H9 (cell line): ENCODE measurements around the gene IZUMO4. TPM values are rescaled to one million over a fixed set of nuclear protein-coding genes. Genes with fewer than 3 reads are reported as not detected.

Experiments used
- DNase-seq: peaks from one replicate; pipeline ENCODE4 v3.0.0-alpha.2; 2017
- H2AFZ ChIP-seq: one replicate; pipeline ENCODE4 v1.6.1; 2013; ENCODE audit warnings: mild to moderate bottlenecking, low read length, control low read depth, moderate library complexity
- H2AK5ac ChIP-seq: 2 replicates; pipeline ENCODE4 v1.6.1; 2013; ENCODE audit warnings: low read length, control low read depth, mixed read lengths; ENCODE audit not compliant: insufficient read length
- H2BK120ac ChIP-seq: one replicate; pipeline ENCODE4 v1.6.1; 2013; ENCODE audit warnings: low read depth, mild to moderate bottlenecking, low read length, control low read depth, inconsistent platforms; ENCODE audit not compliant: poor library complexity, severe bottlenecking
- H2BK12ac ChIP-seq: 2 replicates; pipeline ENCODE4 v1.6.1; 2013; ENCODE audit warnings: low read length, control low read depth, mixed read lengths, low read depth; ENCODE audit not compliant: insufficient read length
- H2BK15ac ChIP-seq: 2 replicates; pipeline ENCODE4 v1.6.1; 2013; ENCODE audit warnings: low read depth, low read length, control low read depth
- H2BK20ac ChIP-seq: one replicate; pipeline ENCODE4 v1.6.1; 2013; ENCODE audit warnings: low read depth, mild to moderate bottlenecking, low read length, control low read depth, inconsistent platforms; ENCODE audit not compliant: poor library complexity, severe bottlenecking
- H2BK5ac ChIP-seq: 2 replicates; pipeline ENCODE4 v1.6.1; 2013; ENCODE audit warnings: low read length, control low read depth, mixed read lengths; ENCODE audit not compliant: insufficient read length
- H3K14ac ChIP-seq: 2 replicates; pipeline ENCODE4 v1.6.1; 2013; ENCODE audit warnings: low read length, control low read depth; ENCODE audit not compliant: insufficient read depth
- H3K18ac ChIP-seq: 2 replicates; pipeline ENCODE4 v1.6.1; 2013; ENCODE audit warnings: low read depth, mild to moderate bottlenecking, mixed read lengths, low read length, control low read depth; ENCODE audit not compliant: insufficient read length
- H3K23ac ChIP-seq: 2 replicates; pipeline ENCODE4 v1.6.1; 2013; ENCODE audit warnings: low read length, control low read depth, mixed read lengths, low read depth; ENCODE audit not compliant: insufficient read length
- H3K23me2 ChIP-seq: 2 replicates; pipeline ENCODE4 v1.6.1; 2013; ENCODE audit warnings: low read depth, mild to moderate bottlenecking, mixed read lengths, low read length, control low read depth; ENCODE audit not compliant: insufficient read length, poor library complexity, severe bottlenecking
- H3K27ac ChIP-seq: 2 replicates; pipeline ENCODE4 v1.5.1; 2013; ENCODE audit warnings: low read length, control low read depth, mixed read lengths, low read depth; ENCODE audit not compliant: insufficient read length
- H3K27me3 ChIP-seq: 2 replicates; pipeline ENCODE4 v1.6.1; 2013; ENCODE audit warnings: low read length, control low read depth, inconsistent platforms; ENCODE audit not compliant: insufficient read depth
- H3K4ac ChIP-seq: 2 replicates; pipeline ENCODE4 v1.6.1; 2013; ENCODE audit warnings: low read depth, mild to moderate bottlenecking, control low read depth, inconsistent platforms, low read length, moderate library complexity
- H3K4me1 ChIP-seq: 2 replicates; pipeline ENCODE4 v1.6.1; 2013; ENCODE audit warnings: low read length, control low read depth, inconsistent platforms; ENCODE audit not compliant: insufficient read depth
- H3K4me2 ChIP-seq: 2 replicates; pipeline ENCODE4 v1.6.1; 2013; ENCODE audit warnings: low read length, control low read depth, mixed read lengths; ENCODE audit not compliant: insufficient read length, insufficient read depth
- H3K56ac ChIP-seq: 2 replicates; pipeline ENCODE4 v1.6.1; 2013; ENCODE audit warnings: low read depth, mild to moderate bottlenecking, mixed read lengths, low read length, control low read depth; ENCODE audit not compliant: insufficient read length
- H3K79me1 ChIP-seq: 2 replicates; pipeline ENCODE4 v1.6.1; 2013; ENCODE audit warnings: low read depth, mild to moderate bottlenecking, moderate library complexity, low read length, control low read depth, inconsistent platforms; ENCODE audit not compliant: insufficient read depth, poor library complexity, severe bottlenecking
- H3K79me2 ChIP-seq: 2 replicates; pipeline ENCODE4 v1.6.1; 2013; ENCODE audit warnings: low read length, control low read depth, inconsistent platforms; ENCODE audit not compliant: insufficient read depth
- H3K9ac ChIP-seq: 2 replicates; pipeline ENCODE4 v1.6.1; 2013; ENCODE audit warnings: low read length, control low read depth, mixed read lengths; ENCODE audit not compliant: insufficient read length; ENCODE audit errors: extremely low read depth
- H3K9me3 ChIP-seq: one replicate; pipeline ENCODE4 v1.6.1; 2013; ENCODE audit warnings: low read depth, low read length, inconsistent platforms; ENCODE audit not compliant: control insufficient read depth
- H3T11ph ChIP-seq: one replicate; pipeline ENCODE4 v1.6.1; 2013; ENCODE audit warnings: mild to moderate bottlenecking, low read length, control low read depth, inconsistent platforms
- H4K20me1 ChIP-seq: one replicate; pipeline ENCODE4 v1.6.1; 2013; ENCODE audit not compliant: control insufficient read depth, insufficient read length, insufficient read depth
- H4K5ac ChIP-seq: 2 replicates; pipeline ENCODE4 v1.6.1; 2013; ENCODE audit warnings: low read depth, mild to moderate bottlenecking, mixed read lengths, low read length, control low read depth; ENCODE audit not compliant: insufficient read length
- H4K8ac ChIP-seq: replicated peaks from 2 replicates; pipeline ENCODE4 v1.6.1; 2013; ENCODE audit warnings: low read length, control low read depth, mixed read lengths, low read depth; ENCODE audit not compliant: insufficient read length
- H4K91ac ChIP-seq: 2 replicates; pipeline ENCODE4 v1.6.1; 2013; ENCODE audit warnings: low read depth, mild to moderate bottlenecking, moderate library complexity, mixed read lengths, low read length, control low read depth; ENCODE audit not compliant: insufficient read length
- H3K27ac Mint-ChIP-seq, 3 experiments: 2 replicates in 2 of 3; 3 replicates in 1 of 3; pipeline ENCODE4 v1.8.0; 2020 to 2021; ENCODE audit warnings: mixed read lengths in 3 of 3, mild to moderate bottlenecking in 1 of 3, moderate library complexity in 1 of 3
- H3K27me3 Mint-ChIP-seq: 2 replicates; pipeline ENCODE4 v1.8.0; 2021; ENCODE audit warnings: low read depth, mild to moderate bottlenecking, moderate library complexity, mixed read lengths
- H3K36me3 Mint-ChIP-seq, 3 experiments: 2 replicates in 2 of 3; 3 replicates in 1 of 3; pipeline ENCODE4 v1.8.0; 2020 to 2021; ENCODE audit warnings: low read depth in 3 of 3, mixed read lengths in 3 of 3; ENCODE audit not compliant: insufficient read depth in 1 of 3
- H3K4me1 Mint-ChIP-seq, 2 experiments: 2 replicates each; pipeline ENCODE4 v1.8.0; 2020; ENCODE audit warnings: mixed read lengths in 2 of 2
- H3K4me3 Mint-ChIP-seq, 2 experiments: 2 replicates in 1 of 2; 3 replicates in 1 of 2; pipeline ENCODE4 v1.8.0; 2020 to 2021; ENCODE audit warnings: mild to moderate bottlenecking in 2 of 2, mixed read lengths in 2 of 2, moderate library complexity in 1 of 2
- H3K9me3 Mint-ChIP-seq, 2 experiments: 2 replicates in 1 of 2; 3 replicates in 1 of 2; pipeline ENCODE4 v1.8.0; 2020; ENCODE audit warnings: mild to moderate bottlenecking in 2 of 2, mixed read lengths in 2 of 2, moderate library complexity in 1 of 2
- WGBS: extraction: QIAGEN DNeasy Blood & Tissue Kit; methylation state at CpG from one replicate; pipeline ENCODE4 v1.1.7; 2013; ENCODE audit warnings: missing lambda C conversion rate, low lambda C conversion rate, mixed read lengths; ENCODE audit not compliant: insufficient read length; ENCODE audit errors: extremely low coverage; 5-methylcytosine and 5-hydroxymethylcytosine counted together
- total RNA-seq: library from RNA; stranded (reverse); gene quantifications from 2 replicates; pipeline ENCODE4 v1.2.1, GENCODE V29; 2021
- TF ChIP-seq, protein P1 (sequence below): fragments of 200-600 bp; sonication (generic); conservative IDR thresholded peaks from 3 replicates; pipeline ENCODE4 v1.8.0; 2021; ENCODE audit warnings: antibody characterized with exemption, mild to moderate bottlenecking

Gene IZUMO4
- total RNA-seq, 1 experiment from 2014 or later = 2.1 TPM

DNA sequence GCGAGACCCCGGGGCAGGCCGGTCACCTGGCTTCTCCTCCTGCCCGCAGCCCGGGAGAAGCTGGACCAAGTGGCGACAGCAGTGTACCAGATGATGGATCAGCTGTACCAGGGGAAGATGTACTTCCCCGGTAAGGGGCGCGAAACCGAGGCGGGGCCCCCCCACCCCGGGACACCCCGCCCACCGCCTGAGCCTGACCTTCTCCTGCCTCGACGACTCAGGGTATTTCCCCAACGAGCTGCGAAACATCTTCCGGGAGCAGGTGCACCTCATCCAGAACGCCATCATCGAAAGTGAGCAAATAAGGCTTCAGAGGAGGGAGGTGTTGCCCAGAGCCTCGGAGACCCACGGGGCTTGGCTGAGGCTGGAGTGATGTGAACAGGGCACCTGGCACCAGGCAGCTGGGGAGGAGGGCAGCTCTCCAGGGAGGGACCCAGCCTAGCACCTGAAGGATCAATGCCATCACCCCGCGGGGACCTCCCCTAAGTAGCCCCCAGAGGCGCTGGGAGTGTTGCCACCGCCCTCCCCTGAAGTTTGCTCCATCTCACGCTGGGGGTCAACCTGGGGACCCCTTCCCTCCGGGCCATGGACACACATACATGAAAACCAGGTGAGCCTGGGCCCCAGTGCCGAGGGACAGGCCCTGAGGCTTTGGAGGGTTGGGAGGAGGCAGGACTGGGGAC lies 629 bp downstream of the IZUMO4 start:
- H4K8ac ChIP-seq = no peak overlapping the region
- H3K4ac ChIP-seq = no peak overlapping the region
- H3K56ac ChIP-seq = no peak overlapping the region
- H3K79me1 ChIP-seq = no peaks in the 10 kb centered on the region
- no peak overlapping the region for H4K5ac ChIP-seq
- no peaks in the 10 kb centered on the region for H3K23me2 ChIP-seq
- H2BK120ac ChIP-seq = no peak overlapping the region
- no peak overlapping the region for H2BK5ac ChIP-seq
- no peak overlapping the region for H3K14ac ChIP-seq
- H3K79me2 ChIP-seq = no peaks in the 10 kb centered on the region
- Mint-ChIP-seq H3K4me3 (peak overlapping the region; percentile 69 to 86), H3K9me3 (no peaks in the 10 kb centered on the region), H3K36me3 (peaks cover 5 to 26% (median 23%) of the 10 kb centered on the region in 3 experiments; a peak in 6 of 7 replicates), H3K27ac (peak overlapping the region in 2 of 3 experiments; percentile 92 to 97; a peak in 1 of 7 replicates), H3K27me3 (no peaks in the 10 kb centered on the region; the same call in 1 of the 2 replicates), H3K4me1 (peaks cover 7 to 8% of the 10 kb centered on the region in 2 experiments; a peak in 3 of 4 replicates)
- H2AFZ ChIP-seq = no peak overlapping the region
- H3K4me2 ChIP-seq = peak overlapping the region; percentile 72
- no peak for DNase-seq
- no peak overlapping the region for H3K18ac ChIP-seq
- H3K27ac ChIP-seq = no peak overlapping the region
- H2AK5ac ChIP-seq = no peak overlapping the region
- TF ChIP-seq, protein P1, sequence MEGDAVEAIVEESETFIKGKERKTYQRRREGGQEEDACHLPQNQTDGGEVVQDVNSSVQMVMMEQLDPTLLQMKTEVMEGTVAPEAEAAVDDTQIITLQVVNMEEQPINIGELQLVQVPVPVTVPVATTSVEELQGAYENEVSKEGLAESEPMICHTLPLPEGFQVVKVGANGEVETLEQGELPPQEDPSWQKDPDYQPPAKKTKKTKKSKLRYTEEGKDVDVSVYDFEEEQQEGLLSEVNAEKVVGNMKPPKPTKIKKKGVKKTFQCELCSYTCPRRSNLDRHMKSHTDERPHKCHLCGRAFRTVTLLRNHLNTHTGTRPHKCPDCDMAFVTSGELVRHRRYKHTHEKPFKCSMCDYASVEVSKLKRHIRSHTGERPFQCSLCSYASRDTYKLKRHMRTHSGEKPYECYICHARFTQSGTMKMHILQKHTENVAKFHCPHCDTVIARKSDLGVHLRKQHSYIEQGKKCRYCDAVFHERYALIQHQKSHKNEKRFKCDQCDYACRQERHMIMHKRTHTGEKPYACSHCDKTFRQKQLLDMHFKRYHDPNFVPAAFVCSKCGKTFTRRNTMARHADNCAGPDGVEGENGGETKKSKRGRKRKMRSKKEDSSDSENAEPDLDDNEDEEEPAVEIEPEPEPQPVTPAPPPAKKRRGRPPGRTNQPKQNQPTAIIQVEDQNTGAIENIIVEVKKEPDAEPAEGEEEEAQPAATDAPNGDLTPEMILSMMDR = no peak
- H3K27me3 ChIP-seq = no peaks in the 10 kb centered on the region
- H3K4me1 ChIP-seq = no peaks in the 10 kb centered on the region
- no peaks in the 10 kb centered on the region for H3K9me3 ChIP-seq
- H2BK15ac ChIP-seq = no peak overlapping the region
- no peak overlapping the region for H3T11ph ChIP-seq
- no peak overlapping the region for H2BK20ac ChIP-seq
- H3K23ac ChIP-seq = no peak overlapping the region
- no CpG with 5 or more reads among the region's 30 CpGs for WGBS
- H4K91ac ChIP-seq = no peak overlapping the region
- H3K9ac ChIP-seq = no peak overlapping the region
- H4K20me1 ChIP-seq = no peaks in the 10 kb centered on the region
- no peak overlapping the region for H2BK12ac ChIP-seq
